Measurements from ENCODE around the gene GALNT17. TPM values are rescaled to one million over a fixed set of nuclear protein-coding genes. Genes with fewer than 3 reads are reported as not detected.

The GALNT17 gene
- total RNA-seq, 1 experiment from 2014 or later, result not detected

- no peak overlapping the region for H3K4me3 ChIP-seq (ENCODE audit: low read length)
- no peaks in the 10 kb centered on the region for H3F3A ChIP-seq (ENCODE audit: low read length, unreplicated experiment)
- DNase-seq, result no peak
- H3K4me2 ChIP-seq (ENCODE audit: low read length), result no peak overlapping the region
- H3K79me2 ChIP-seq (ENCODE audit: low read length), result no peaks in the 10 kb centered on the region
- CTCF ChIA-PET, result no interaction called here
- no peaks in the 10 kb centered on the region for H4K20me1 ChIP-seq (ENCODE audit: low read length)
- H3K27me3 ChIP-seq (ENCODE audit: low read length), result no peaks in the 10 kb centered on the region
- no peaks in the 10 kb centered on the region for H3K9me3 ChIP-seq (ENCODE audit: low read length)
- H3K9me2 ChIP-seq (replicated peaks; ENCODE audit: low read length), result no peaks in the 10 kb centered on the region
- no peaks in the 10 kb centered on the region for H3K36me3 ChIP-seq (ENCODE audit: low read depth, low read length)
- no peak overlapping the region for H3K9ac ChIP-seq (ENCODE audit: low read length)
- ATAC-seq, result no peak
- BruUV-seq (replicated peaks), result no TSS peak
- H3K4me1 ChIP-seq (ENCODE audit: insufficient read depth, low read length), result no peaks in the 10 kb centered on the region
- no peak overlapping the region for H2AFZ ChIP-seq (ENCODE audit: low read length)
- TF ChIP-seq EZH2phosphoT487 (IDR thresholded peaks at IDR 0.05; ENCODE audit: borderline replicate concordance, low read length), result no peak
- TF ChIP-seq, protein P1, sequence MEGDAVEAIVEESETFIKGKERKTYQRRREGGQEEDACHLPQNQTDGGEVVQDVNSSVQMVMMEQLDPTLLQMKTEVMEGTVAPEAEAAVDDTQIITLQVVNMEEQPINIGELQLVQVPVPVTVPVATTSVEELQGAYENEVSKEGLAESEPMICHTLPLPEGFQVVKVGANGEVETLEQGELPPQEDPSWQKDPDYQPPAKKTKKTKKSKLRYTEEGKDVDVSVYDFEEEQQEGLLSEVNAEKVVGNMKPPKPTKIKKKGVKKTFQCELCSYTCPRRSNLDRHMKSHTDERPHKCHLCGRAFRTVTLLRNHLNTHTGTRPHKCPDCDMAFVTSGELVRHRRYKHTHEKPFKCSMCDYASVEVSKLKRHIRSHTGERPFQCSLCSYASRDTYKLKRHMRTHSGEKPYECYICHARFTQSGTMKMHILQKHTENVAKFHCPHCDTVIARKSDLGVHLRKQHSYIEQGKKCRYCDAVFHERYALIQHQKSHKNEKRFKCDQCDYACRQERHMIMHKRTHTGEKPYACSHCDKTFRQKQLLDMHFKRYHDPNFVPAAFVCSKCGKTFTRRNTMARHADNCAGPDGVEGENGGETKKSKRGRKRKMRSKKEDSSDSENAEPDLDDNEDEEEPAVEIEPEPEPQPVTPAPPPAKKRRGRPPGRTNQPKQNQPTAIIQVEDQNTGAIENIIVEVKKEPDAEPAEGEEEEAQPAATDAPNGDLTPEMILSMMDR (conservative IDR thresholded peaks at IDR 0.05; ENCODE audit: low read depth, low read length), result no peak
- intact Hi-C loops (cut with micrococcal nuclease), result no loop called here
- POLR2A ChIA-PET (ENCODE audit: unreplicated experiment), result no interaction called here
- H3K27ac ChIP-seq (ENCODE audit: low read length), result no peak overlapping the region
Measured at GRCh38 chr7:71652510-71652909, 520.6 kb downstream of the GALNT17 start.

DNA sequence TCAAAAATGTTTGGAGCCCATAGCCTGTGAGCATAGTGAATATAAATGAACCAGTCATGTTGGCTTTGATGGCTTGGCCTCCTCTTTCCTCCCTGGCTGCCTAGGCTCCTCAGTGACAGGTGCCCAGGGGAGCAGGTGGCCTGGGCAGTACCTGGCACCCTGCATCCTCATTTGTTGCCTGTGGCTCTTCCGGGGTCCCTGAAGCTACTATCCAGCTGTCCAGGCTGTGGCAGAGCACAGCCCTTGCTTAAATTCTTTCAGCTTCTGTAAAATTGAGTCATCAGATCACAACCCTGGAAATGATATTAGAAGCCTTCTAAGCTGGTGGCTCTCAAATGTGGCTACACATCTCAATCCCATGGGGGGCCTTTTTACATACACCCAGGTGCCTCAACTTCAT lies 525.4 kb downstream of the GALNT17 start:
- no peak for DNase-seq
- no peaks in the 10 kb centered on the region for H3K79me2 ChIP-seq (ENCODE audit: low read length)
- no TSS peak for BruUV-seq (replicated peaks)
- no peak overlapping the region for H3K27ac ChIP-seq (ENCODE audit: low read length)
- TF ChIP-seq EZH2phosphoT487 (IDR thresholded peaks at IDR 0.05; ENCODE audit: borderline replicate concordance, low read length), result no peak
- H3K9me2 ChIP-seq (replicated peaks; ENCODE audit: low read length), result no peaks in the 10 kb centered on the region
- H3K4me1 ChIP-seq (ENCODE audit: insufficient read depth, low read length), result no peaks in the 10 kb centered on the region
- H4K20me1 ChIP-seq (ENCODE audit: low read length), result no peaks in the 10 kb centered on the region
- no peak overlapping the region for H2AFZ ChIP-seq (ENCODE audit: low read length)
- H3K4me3 ChIP-seq (ENCODE audit: low read length), result no peak overlapping the region
- intact Hi-C loops (cut with micrococcal nuclease), result no loop called here
- CTCF ChIA-PET, result no interaction called here
- no peak for ATAC-seq
- no peaks in the 10 kb centered on the region for H3K9me3 ChIP-seq (ENCODE audit: low read length)
- H3K9ac ChIP-seq (ENCODE audit: low read length), result no peak overlapping the region
- POLR2A ChIA-PET (ENCODE audit: unreplicated experiment), result no interaction called here
- H3F3A ChIP-seq (ENCODE audit: low read length, unreplicated experiment), result no peaks in the 10 kb centered on the region
- H3K4me2 ChIP-seq (ENCODE audit: low read length), result no peak overlapping the region
- H3K27me3 ChIP-seq (ENCODE audit: low read length), result no peaks in the 10 kb centered on the region
- no peaks in the 10 kb centered on the region for H3K36me3 ChIP-seq (ENCODE audit: low read depth, low read length)

DNA sequence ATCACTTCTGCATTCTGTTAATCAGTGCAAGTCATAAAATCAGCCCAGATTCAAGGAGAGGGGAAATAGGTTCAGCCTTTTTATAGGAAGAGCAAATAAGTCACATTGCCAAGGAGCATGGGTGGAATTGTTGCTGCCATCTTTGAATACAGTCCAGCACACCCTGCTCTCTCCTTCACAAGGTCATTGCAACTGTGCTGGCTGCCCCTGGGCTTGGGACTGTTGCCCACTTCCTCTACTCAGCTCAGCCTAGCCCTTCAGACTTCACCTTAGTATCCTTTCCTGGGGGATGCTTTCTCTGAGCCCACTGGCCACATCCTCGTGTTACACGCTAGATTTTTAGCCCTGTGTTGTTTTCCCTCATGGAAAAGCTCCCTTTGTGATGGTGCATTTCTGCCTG lies 527.7 kb downstream of the GALNT17 start:
- BruUV-seq (replicated peaks), result no TSS peak
- H3F3A ChIP-seq (ENCODE audit: low read length, unreplicated experiment), result no peaks in the 10 kb centered on the region
- H3K27me3 ChIP-seq (ENCODE audit: low read length), result no peaks in the 10 kb centered on the region
- no peak overlapping the region for H2AFZ ChIP-seq (ENCODE audit: low read length)
- no peak for DNase-seq
- intact Hi-C loops (cut with micrococcal nuclease), result no loop called here
- no peaks in the 10 kb centered on the region for H3K9me3 ChIP-seq (ENCODE audit: low read length)
- H4K20me1 ChIP-seq (ENCODE audit: low read length), result no peaks in the 10 kb centered on the region
- no peaks in the 10 kb centered on the region for H3K79me2 ChIP-seq (ENCODE audit: low read length)
- H3K4me1 ChIP-seq (ENCODE audit: insufficient read depth, low read length), result no peaks in the 10 kb centered on the region
- no peak overlapping the region for H3K4me3 ChIP-seq (ENCODE audit: low read length)
- H3K27ac ChIP-seq (ENCODE audit: low read length), result no peak overlapping the region
- no peak overlapping the region for H3K4me2 ChIP-seq (ENCODE audit: low read length)
- TF ChIP-seq EZH2 (IDR thresholded peaks at IDR 0.05; ENCODE audit: low read length, unreplicated experiment), result no peak
- TF ChIP-seq, protein P1 (conservative IDR thresholded peaks at IDR 0.05; ENCODE audit: low read depth, low read length), result no peak
- no peak for TF ChIP-seq EZH2phosphoT487 (IDR thresholded peaks at IDR 0.05; ENCODE audit: borderline replicate concordance, low read length)
- POLR2A ChIA-PET (ENCODE audit: unreplicated experiment), result no interaction called here
- no peak overlapping the region for H3K9ac ChIP-seq (ENCODE audit: low read length)
- H3K9me2 ChIP-seq (replicated peaks; ENCODE audit: low read length), result no peaks in the 10 kb centered on the region
- ATAC-seq, result no peak
- H3K36me3 ChIP-seq (ENCODE audit: low read depth, low read length), result no peaks in the 10 kb centered on the region
- CTCF ChIA-PET, result no interaction called here
